HL-60 (cell line): ENCODE results near the gene TSHZ3.

Experiments used
- DNase-seq, 2 experiments: peaks; one replicate each; pipeline ENCODE4 v3.0.0-alpha.2; 2010 to 2020; ENCODE audit warnings: low read depth in 1 of 2, low spot score in 1 of 2
- H3K27ac ChIP-seq: fragments of 250-450 bp; sonication (Bioruptor Pico); replicated peaks from 2 replicates; pipeline ENCODE4 v1.5.1; 2020; ENCODE audit warnings: mild to moderate bottlenecking, moderate library complexity
- H3K27me3 ChIP-seq: fragments of 250-450 bp; sonication (Bioruptor Pico); 2 replicates; pipeline ENCODE4 v1.5.1; 2021; ENCODE audit warnings: mild to moderate bottlenecking, moderate library complexity; ENCODE audit not compliant: insufficient read depth, poor library complexity, severe bottlenecking
- H3K4me3 ChIP-seq: replicated peaks from 2 replicates; pipeline ENCODE4 v1.5.1; 2011; ENCODE audit warnings: mild to moderate bottlenecking, control low read depth, low read length; ENCODE audit not compliant: insufficient read depth
- CTCF ChIP-seq: IDR thresholded peaks from one replicate; pipeline ENCODE4 v1.5.1; 2011; ENCODE audit warnings: low read length, control low read depth, inconsistent platforms; ENCODE audit not compliant: insufficient read depth
- GABPA ChIP-seq: IDR thresholded peaks from 2 replicates; pipeline ENCODE4 v1.6.1; 2012; ENCODE audit warnings: low read depth
- POLR2AphosphoS5 ChIP-seq: IDR thresholded peaks from 2 replicates; pipeline ENCODE4 v1.6.1; 2012; ENCODE audit warnings: low read depth
- REST ChIP-seq: IDR thresholded peaks from 2 replicates; pipeline ENCODE4 v1.6.1; 2012; ENCODE audit warnings: low read depth; ENCODE audit not compliant: insufficient replicate concordance
- SPI1 ChIP-seq: IDR thresholded peaks from 2 replicates; pipeline ENCODE4 v1.6.1; 2012; ENCODE audit warnings: low read depth, mild to moderate bottlenecking, borderline replicate concordance

The TSHZ3 gene

GRCh38 chr19:31391518-31391917, 42.3 kb upstream of the TSHZ3 start:
- no peak for DNase-seq
- TF ChIP-seq CTCF = no peak
- no peak for TF ChIP-seq POLR2AphosphoS5
- TF ChIP-seq GABPA = no peak
- no peak for TF ChIP-seq SPI1
- no peak for TF ChIP-seq REST
- no peak overlapping the region for H3K27ac ChIP-seq
- no peak overlapping the region for H3K4me3 ChIP-seq
- H3K27me3 ChIP-seq = no peaks in the 10 kb centered on the region

- no peak overlapping the region for H3K27ac ChIP-seq
- no peak overlapping the region for H3K4me3 ChIP-seq
- H3K27me3 ChIP-seq = no peaks in the 10 kb centered on the region
- TF ChIP-seq SPI1 (no peak), REST (no peak), GABPA (no peak), POLR2AphosphoS5 (no peak), CTCF (no peak)
- DNase-seq = no peak
These were observed 41.5 kb upstream of the TSHZ3 start for GRCh38 chr19:31390711-31391110.

DNA sequence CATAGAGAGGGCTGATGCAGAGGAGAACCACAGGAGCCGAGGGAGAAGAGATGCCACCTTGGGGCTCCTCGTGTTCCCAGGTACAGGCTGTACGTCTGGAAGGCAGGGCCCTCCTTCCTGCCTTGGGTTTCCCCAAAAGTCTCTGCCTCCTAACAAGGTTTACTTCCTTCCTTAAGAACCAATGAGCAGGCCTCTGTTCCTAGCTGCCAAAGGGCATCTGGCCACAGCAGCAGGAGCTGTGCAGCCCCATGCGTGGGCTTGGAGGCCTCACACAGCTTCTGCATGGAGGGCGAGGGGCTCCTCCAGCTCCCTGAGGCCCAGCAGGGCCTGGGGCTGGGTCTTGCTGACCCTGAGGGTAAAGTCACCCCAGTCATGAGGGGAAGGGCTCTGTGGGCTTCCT, 40.6 kb upstream of the TSHZ3 start:
- Histone ChIP-seq H3K27ac (no peak overlapping the region), H3K27me3 (no peaks in the 10 kb centered on the region), H3K4me3 (no peak overlapping the region)
- TF ChIP-seq CTCF (no peak), GABPA (no peak), REST (no peak), SPI1 (no peak), POLR2AphosphoS5 (no peak)
- DNase-seq = no peak
